ENCODE measurements around the gene CEP89.

- TF ChIP-seq, protein P1, sequence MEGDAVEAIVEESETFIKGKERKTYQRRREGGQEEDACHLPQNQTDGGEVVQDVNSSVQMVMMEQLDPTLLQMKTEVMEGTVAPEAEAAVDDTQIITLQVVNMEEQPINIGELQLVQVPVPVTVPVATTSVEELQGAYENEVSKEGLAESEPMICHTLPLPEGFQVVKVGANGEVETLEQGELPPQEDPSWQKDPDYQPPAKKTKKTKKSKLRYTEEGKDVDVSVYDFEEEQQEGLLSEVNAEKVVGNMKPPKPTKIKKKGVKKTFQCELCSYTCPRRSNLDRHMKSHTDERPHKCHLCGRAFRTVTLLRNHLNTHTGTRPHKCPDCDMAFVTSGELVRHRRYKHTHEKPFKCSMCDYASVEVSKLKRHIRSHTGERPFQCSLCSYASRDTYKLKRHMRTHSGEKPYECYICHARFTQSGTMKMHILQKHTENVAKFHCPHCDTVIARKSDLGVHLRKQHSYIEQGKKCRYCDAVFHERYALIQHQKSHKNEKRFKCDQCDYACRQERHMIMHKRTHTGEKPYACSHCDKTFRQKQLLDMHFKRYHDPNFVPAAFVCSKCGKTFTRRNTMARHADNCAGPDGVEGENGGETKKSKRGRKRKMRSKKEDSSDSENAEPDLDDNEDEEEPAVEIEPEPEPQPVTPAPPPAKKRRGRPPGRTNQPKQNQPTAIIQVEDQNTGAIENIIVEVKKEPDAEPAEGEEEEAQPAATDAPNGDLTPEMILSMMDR (IDR thresholded peaks at IDR 0.05): no peak
- TF ChIP-seq POLR2A (IDR thresholded peaks at IDR 0.05): no peak
Measured at GRCh38 chr19:32858155-32858554, 113.6 kb downstream of the CEP89 start.
